Measurements from ENCODE around the gene TEPSIN.

DNA sequence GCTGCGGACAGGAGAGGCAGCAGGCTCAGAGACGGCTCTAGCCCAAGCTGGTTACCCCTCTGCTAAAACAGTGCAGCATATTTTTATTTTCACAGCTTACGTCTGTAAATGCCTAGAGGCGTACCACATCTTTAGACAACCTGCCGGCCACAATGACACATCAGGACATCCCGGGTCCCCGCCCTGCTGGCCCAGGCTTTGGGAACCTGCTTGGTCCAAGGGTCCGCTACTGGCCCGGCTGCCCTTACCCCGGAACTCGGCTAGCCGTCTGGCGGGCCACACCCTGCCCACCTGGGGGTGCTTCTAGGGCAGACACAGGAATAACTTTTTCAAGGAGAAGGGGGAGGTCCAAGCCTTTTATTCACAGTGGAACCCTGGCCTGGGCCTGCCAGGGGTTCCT, 20.4 kb downstream of the TEPSIN start:
- TF ChIP-seq CTCF (IDR thresholded peaks at IDR 0.05) = no peak
- no peak for TF ChIP-seq POLR2A (IDR thresholded peaks at IDR 0.05)
- TF ChIP-seq EP300 (IDR thresholded peaks at IDR 0.05) = no peak

All from ovary (tissue), 3 donors.